Tibial nerve (tissue), 3 donors: ENCODE measurements around the gene NSRP1.

Source experiments
- CTCF ChIP-seq, 5 experiments: fragments of 200-600 bp in 3 of 5; fragments of 450-650 bp in 2 of 5; sonication (generic) in 3 of 5; IDR thresholded peaks; one replicate each; pipeline ENCODE4 v1.5.1; 2016 to 2019; ENCODE audit warnings: antibody characterized with exemption in 5 of 5, mild to moderate bottlenecking in 3 of 5, moderate library complexity in 2 of 5
- POLR2A ChIP-seq, 2 donors: fragments of 450-650 bp; IDR thresholded peaks; one replicate each; pipeline ENCODE4 v1.6.1; 2017; ENCODE audit warnings: antibody characterized with exemption in 2 of 2, mild to moderate bottlenecking in 2 of 2, moderate library complexity in 2 of 2

GRCh38 chr17:30200106-30200505, 83.5 kb downstream of the NSRP1 start:
- no peak for TF ChIP-seq CTCF (IDR thresholded peaks at IDR 0.05)
- no peak for TF ChIP-seq POLR2A (IDR thresholded peaks at IDR 0.05)
